ENCODE measurements around the gene RASAL2. TPM values are rescaled to one million over a fixed set of nuclear protein-coding genes. Genes with fewer than 3 reads are reported as not detected.

Gene RASAL2
- total and polyA plus RNA-seq, 9 of the 15 experiments (the other 6 are each of a cell fraction or from before 2014, with no cell fraction given): 0.13 to 1.0 (median 0.62) TPM

DNA sequence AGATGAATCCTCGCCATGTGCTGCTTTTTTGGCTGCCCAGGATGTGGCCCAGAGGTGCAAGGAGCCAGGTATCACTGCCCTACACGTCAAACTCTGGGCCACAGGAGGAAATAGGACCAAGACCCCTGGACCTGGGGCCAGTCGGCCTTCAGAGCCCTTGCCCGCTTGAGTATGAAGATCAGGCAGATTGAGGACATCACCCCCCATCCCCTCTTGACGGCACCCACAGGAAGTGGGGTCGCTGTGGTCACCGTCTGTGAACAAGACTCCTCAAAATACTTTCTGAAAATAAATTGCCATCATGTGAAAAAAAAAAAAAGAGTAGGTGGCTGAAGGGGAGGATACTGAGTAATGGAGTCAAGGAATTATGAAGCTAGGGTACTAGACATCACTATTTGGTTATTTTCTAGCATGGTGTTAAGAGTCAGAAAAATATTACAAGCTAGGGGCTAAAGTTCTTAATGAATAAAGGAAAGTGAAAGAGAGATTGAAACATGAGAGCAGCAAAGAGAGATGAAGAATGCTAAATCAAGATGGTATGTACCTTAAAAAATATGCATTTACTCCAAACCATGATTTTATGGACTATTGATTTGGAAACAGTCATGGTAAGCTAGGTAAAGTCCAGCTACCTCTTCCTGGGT is 318.0 kb downstream of the RASAL2 start:
- Histone ChIP-seq H3K9ac (ENCODE audit: insufficient read depth in 1 of 2, low read depth in 2 of 2, low read length in 2 of 2) (no peak overlapping the region), H3K27me3 (ENCODE audit: control insufficient read depth in 2 of 2, insufficient read depth in 2 of 2, low read length in 2 of 2) (no peaks in the 10 kb centered on the region), H3K9me3 (replicated peaks; ENCODE audit: control insufficient read depth, insufficient read depth, low read depth, low read length) (no peaks in the 10 kb centered on the region), H3K27ac (ENCODE audit: extremely low read depth, low read depth, low read length) (no peak overlapping the region), H3K4me2 (ENCODE audit: insufficient read depth, low read length) (no peak overlapping the region), H3K4me3 (no peak overlapping the region), H3K9me1 (ENCODE audit: control insufficient read depth, insufficient read depth, low read length) (no peaks in the 10 kb centered on the region), H3K79me2 (ENCODE audit: control insufficient read depth, insufficient read depth, low read length) (no peaks in the 10 kb centered on the region), H2AFZ (ENCODE audit: low read depth, low read length) (no peak overlapping the region), H4K20me1 (replicated peaks; ENCODE audit: control insufficient read depth, insufficient read depth, low read length) (no peaks in the 10 kb centered on the region), H3K36me3 (ENCODE audit: control insufficient read depth, insufficient read depth, low read length) (no peaks in the 10 kb centered on the region), H3K4me1 (replicated peaks in 1 of 2; ENCODE audit: control insufficient read depth in 2 of 2, insufficient read depth in 2 of 2, low read length in 2 of 2) (no peaks in the 10 kb centered on the region)
- no TSS peak for BruUV-seq (replicated peaks)
- ATAC-seq: no peak
- intact Hi-C loops (cut with micrococcal nuclease) (no loop called here), in situ Hi-C loops (cut with MboI) (no loop called here)
- FAIRE-seq: no peak
- WGBS (ENCODE audit: insufficient coverage, low coverage, missing lambda C conversion rate): 0% methylated on average over 7 of the region's 7 CpGs
- TF ChIP-seq TFAM (CRISPR knock-in tag; conservative IDR thresholded peaks at IDR 0.05): no peak
- TF ChIP-seq, protein P1, sequence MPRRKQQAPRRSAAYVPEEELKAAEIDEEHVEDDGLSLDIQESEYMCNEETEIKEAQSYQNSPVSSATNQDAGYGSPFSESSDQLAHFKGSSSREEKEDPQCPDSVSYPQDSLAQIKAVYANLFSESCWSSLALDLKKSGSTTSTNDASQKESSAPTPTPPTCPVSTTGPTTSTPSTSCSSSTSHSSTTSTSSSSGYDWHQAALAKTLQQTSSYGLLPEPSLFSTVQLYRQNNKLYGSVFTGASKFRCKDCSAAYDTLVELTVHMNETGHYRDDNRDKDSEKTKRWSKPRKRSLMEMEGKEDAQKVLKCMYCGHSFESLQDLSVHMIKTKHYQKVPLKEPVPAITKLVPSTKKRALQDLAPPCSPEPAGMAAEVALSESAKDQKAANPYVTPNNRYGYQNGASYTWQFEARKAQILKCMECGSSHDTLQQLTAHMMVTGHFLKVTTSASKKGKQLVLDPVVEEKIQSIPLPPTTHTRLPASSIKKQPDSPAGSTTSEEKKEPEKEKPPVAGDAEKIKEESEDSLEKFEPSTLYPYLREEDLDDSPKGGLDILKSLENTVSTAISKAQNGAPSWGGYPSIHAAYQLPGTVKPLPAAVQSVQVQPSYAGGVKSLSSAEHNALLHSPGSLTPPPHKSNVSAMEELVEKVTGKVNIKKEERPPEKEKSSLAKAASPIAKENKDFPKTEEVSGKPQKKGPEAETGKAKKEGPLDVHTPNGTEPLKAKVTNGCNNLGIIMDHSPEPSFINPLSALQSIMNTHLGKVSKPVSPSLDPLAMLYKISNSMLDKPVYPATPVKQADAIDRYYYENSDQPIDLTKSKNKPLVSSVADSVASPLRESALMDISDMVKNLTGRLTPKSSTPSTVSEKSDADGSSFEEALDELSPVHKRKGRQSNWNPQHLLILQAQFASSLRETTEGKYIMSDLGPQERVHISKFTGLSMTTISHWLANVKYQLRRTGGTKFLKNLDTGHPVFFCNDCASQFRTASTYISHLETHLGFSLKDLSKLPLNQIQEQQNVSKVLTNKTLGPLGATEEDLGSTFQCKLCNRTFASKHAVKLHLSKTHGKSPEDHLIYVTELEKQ (CRISPR knock-in tag; IDR thresholded peaks at IDR 0.05): no peak
- no peak for TF ChIP-seq ATF1 (CRISPR knock-in tag; IDR thresholded peaks at IDR 0.05)
- no peak for TF ChIP-seq ATF1 (tag; IDR thresholded peaks at IDR 0.05)
- TF ChIP-seq RBM15 (IDR thresholded peaks at IDR 0.05; ENCODE audit: insufficient read depth, low read length): no peak
- TF ChIP-seq ZNF785 (CRISPR knock-in tag; IDR thresholded peaks at IDR 0.05): no peak
- TF ChIP-seq MED1 (CRISPR knock-in tag; IDR thresholded peaks at IDR 0.05; ENCODE audit: borderline replicate concordance): no peak
- TF ChIP-seq, protein P2, sequence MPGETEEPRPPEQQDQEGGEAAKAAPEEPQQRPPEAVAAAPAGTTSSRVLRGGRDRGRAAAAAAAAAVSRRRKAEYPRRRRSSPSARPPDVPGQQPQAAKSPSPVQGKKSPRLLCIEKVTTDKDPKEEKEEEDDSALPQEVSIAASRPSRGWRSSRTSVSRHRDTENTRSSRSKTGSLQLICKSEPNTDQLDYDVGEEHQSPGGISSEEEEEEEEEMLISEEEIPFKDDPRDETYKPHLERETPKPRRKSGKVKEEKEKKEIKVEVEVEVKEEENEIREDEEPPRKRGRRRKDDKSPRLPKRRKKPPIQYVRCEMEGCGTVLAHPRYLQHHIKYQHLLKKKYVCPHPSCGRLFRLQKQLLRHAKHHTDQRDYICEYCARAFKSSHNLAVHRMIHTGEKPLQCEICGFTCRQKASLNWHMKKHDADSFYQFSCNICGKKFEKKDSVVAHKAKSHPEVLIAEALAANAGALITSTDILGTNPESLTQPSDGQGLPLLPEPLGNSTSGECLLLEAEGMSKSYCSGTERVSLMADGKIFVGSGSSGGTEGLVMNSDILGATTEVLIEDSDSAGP (CRISPR knock-in tag; IDR thresholded peaks at IDR 0.05): no peak
- ChIA-PET POLR2A (no interaction called here), CTCF (ENCODE audit: low intra/inter-chr PET ratio) (no interaction called here)
- no peak for DNase-seq (ENCODE audit: extremely low read depth in 1 of 4, low spot score in 3 of 4)

Measured in K562 (cell line).